GDM1 (cell line): ENCODE results near the gene WNT1.

Experiments used
- DNase-seq: peaks from one replicate; lab custom pipeline; 2025; lab: John Stamatoyannopoulos, UW

The WNT1 gene

GRCh38 chr12:48978291-48978740 lies at the start of gene WNT1:
TSS of gene WNT1 (plus strand) at chr12:48978322. CDS start at chr12:48978651, 329 bp downstream.
- DNase-seq: no peak

DNA sequence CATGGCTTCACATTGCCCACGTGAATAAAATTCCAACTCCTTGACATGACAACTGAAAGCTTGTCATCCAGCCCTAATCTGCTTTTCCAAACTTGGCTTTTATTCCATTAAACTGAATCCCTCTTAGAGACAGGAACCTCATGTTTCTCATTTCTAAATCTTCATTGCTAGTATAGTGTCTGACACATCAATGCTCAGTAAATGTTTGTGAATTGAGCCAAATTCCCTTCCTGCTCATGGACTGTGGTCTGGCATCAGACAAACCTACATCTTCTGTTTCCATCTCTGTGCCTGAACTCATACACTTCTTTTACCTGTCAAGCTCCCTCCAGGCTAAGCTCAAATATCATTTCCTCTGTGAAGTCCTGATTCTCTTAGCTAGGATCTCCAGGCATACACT lies 48.6 kb upstream of the WNT1 start:
- DNase-seq: no peak

DNA sequence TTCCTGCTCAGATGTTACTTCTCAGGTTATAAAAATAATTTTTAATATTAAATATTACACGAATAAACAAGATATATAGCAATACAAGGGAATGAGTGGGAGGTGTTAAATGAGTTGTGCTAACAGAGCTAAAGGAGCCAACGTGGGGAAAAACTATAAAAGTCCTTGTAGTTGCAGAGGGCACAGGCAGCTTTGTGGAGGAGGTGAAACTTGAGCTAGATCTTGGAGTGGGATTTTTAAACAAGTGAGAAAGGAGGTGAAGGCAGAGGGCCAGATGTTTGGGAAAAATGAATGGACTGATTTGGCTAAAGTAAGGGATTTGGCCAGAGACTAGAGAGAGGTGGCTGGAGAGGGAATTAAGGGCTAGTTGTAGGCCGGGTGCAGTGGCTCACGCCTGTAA lies 47.6 kb upstream of the WNT1 start:
- DNase-seq: no peak

- DNase-seq: no peak
Measured at GRCh38 chr12:48932878-48933277, 45.2 kb upstream of the WNT1 start.

DNA sequence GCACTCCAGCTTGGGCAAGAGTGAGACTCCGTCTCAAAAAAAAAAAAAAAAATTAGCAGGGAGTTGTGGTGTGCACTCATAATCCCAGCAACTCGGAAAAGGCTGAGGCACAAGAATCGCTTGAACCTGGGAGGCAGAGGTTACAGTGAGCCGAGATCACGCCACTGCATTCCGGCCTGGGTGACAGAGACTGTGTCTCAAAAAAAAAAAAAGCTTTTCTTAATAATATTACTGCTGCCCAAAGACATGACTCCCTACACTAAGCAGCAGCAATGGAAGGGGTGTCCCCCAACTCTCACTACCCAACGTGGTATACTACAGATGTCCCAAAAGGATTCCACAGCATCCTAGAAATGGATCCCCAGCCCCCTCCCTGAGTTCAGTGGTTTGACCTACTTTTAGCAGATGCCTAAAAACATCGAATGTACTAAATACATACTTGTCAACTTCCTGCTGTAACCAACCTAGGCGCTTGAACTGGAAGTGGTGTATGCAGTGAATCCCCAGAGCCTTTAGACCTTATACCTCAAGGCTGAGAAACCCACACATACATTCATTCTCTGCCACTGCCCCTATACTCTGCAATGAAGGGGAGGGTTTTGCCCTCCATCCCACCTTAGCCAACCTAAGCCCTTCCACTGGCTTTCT lies 44.3 kb upstream of the WNT1 start:
- no peak for DNase-seq

DNA sequence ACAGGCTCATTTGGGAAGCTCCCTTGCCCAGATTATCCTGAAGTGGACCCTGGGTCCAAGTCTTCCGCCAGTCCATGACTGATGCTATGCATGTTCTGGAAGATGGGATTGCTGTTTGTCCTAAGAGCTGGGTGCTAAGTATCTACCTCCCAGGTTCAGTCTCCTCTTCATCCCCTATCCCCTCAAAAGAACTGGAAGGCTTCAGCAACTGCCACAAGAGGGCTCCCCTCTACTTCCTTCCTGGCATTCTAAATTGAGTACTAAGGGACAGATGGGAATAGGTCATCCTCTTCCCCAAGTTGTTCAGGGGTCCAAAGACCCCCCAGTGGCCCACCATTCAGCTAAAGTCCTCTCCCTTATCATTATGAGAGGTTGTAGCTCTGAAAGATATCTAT lies 43.8 kb upstream of the WNT1 start:
- DNase-seq: no peak

DNA sequence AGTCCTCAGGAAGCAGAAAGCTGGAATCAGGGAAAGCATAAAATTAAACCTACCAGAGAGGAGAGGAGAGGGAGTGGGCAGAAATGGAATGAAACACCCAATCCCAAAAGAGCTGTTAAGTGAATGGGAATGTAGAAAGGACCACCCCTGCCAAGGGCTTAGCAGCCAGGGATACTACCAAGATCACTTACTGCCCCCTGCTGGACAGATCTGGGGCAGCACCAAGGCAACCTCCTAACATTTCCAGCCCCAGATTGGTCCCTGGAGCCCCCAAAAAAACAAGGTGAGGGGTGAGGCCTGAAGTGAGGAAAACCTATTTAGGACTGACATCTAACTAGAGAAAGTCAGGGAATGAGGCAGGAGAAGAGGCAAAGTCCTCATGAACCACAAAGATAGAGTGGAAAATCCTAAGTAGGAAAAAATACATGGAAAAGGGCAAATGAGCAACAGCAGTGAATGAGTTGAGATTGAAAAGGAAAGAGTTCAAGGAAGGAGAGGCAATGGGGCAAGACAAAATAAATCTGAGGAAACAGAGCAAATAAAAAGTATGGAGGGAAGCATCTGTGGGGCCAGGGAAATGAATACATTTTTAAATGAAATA lies 41.6 kb upstream of the WNT1 start:
- peak; percentile 40 for DNase-seq

DNA sequence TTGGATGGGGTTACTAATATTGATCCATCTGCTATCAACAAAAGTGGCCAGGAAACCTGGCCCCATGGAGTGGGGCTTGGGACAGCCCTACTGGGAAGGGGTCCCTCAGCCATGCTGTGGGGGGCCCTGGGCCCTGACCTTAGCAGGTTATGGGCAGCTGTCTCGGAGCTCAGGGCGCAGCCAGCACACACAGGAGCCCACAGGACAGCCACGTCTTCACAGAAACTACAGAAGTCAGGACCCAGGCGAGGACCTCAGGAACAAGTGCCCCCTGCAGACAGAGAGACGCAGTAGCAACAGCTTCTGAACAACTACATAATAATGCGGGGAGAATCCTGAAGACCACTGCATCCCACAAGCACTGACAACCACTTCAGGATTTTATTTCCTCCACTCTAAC lies 41.0 kb upstream of the WNT1 start:
- no peak for DNase-seq

GRCh38 chr12:48938805-48939204 lies 39.3 kb upstream of the WNT1 start:
- no peak for DNase-seq

- DNase-seq: peak; percentile 80
Measured at GRCh38 chr12:48940181-48940580, 37.9 kb upstream of the WNT1 start.

- DNase-seq: no peak
Measured at GRCh38 chr12:48943221-48943620, 34.9 kb upstream of the WNT1 start.

DNA sequence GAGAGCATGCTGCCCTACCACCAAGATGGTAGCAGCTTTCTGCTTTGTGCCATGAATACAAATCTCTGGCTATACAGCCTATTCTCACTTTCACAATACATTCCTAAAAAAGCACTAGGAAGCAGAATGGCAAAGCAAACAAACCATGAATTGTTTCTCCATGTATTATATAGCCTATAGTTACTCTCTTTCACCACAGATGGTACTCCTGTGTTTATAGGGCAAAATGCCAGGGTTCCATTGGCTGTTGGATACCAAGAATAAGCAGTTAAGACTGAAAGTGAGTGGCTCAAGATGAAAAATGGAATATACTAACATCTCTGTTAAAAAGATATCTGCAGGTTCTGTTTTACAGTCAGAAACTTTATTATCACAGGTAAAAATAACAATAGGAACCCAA lies 31.9 kb upstream of the WNT1 start:
- DNase-seq: no peak

GRCh38 chr12:48946943-48947342 lies 31.2 kb upstream of the WNT1 start:
- no peak for DNase-seq

GRCh38 chr12:48947727-48948126 lies 30.4 kb upstream of the WNT1 start:
- no peak for DNase-seq

- no peak for DNase-seq
Measured at GRCh38 chr12:48952691-48953090, 25.4 kb upstream of the WNT1 start.

GRCh38 chr12:48954061-48954460 lies 24.1 kb upstream of the WNT1 start:
- no peak for DNase-seq

GRCh38 chr12:48954841-48955501 lies 23.2 kb upstream of the WNT1 start:
- peak; percentile 61 for DNase-seq

- peak; percentile 86 for DNase-seq
Measured at GRCh38 chr12:48956279-48957140, 21.6 kb upstream of the WNT1 start.

DNA sequence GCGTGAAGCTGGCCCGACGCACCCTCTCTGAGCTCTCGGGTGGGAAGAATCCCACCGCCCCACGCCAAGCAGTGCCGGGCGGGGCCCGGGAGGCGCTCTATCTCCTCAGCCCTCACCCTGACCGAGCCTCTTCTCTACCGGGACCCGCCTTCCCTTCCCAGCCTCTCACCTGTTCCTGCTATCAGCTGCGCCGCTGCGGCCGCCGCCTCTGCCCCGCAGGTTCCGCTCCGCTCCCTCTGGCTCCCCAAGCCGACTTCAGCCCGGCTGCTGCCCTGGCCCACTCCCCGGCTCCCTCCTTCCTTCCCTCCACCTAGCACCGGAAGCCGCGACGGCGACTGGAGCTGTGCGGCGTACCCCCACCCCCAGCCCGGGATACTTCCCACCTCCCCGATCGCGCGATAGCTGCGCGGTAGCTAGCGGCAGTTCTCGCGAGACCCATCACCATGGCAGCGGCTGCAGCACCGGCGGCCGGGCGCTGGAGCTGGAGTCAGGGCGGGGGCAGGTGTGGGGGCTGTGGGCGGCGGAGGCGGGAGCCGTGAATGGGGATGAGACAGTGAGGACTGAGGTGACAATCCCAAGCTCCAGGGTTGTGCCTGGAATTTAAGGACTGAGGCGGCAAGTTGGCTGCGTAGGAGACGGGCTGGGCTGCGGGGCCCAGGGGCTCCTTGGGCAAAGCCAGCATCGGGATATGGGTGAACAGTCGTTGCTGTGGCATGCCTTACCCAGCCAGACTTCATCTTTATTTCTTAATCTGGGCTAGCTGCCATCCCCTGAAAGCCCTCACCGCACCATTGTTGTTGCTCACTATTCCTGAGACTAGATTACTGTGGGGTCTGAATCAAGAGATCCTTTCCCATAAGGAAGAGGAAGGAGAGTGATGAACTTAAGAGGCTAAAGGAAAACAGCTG lies 20.7 kb upstream of the WNT1 start, which contains the start of gene ARF3:
Gene ARF3 (minus strand): TSS at position 347 of the 908 bp plus-strand sequence. CDS start 16,392 bp downstream, outside the sequence.
- peak; percentile 96 for DNase-seq

DNA sequence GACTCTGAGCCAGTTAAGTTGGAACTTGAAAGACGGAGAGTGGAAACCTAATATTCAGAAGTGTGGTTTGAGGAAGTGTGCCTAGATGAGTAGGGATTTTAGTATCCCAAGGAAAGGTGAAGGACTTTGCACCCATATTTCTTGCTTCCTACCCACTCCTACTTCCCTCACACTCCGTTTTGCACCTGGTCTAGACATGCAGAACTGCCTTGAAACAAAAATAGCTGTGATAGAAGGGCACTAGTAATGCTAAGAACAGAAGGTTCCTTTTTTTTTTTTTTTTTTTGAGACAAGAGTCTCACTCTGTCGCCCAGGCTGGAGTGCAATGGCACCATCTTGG lies 20.1 kb upstream of the WNT1 start:
- no peak for DNase-seq

DNA sequence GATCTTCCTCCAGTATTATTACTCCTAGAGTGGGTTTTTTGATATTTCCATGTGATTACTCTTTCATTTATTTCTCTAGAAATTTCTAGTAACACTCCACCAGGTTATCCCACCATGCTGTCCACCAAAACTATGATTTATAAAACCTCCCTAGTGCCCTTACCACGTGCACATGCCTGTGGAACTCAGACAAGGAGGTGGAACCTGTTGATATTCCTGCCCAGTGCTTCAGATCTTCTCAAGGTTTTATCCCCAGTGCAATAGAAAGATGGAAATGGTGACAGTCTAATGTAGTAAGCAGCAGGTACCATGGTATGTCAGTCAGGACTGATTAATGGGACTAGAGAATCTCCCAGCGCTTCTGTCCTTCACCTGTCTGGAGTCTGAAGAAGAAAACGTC lies 17.3 kb upstream of the WNT1 start:
- DNase-seq: no peak
